HCT116 (cell line): ENCODE data around the gene SLC25A12.

Experiments
- CBX3 ChIP-seq: IDR thresholded peaks from 2 replicates; pipeline ENCODE4 v1.6.1; 2012; ENCODE audit warnings: low read depth
- ELF1 ChIP-seq: IDR thresholded peaks from 2 replicates; pipeline ENCODE4 v1.6.1; 2012; ENCODE audit warnings: low read depth, borderline replicate concordance
- EZH2 ChIP-seq: fragments of 200-600 bp; sonication (generic); IDR thresholded peaks from 2 replicates; pipeline ENCODE4 v1.6.1; 2017; ENCODE audit warnings: antibody characterized with exemption, mixed run types
- EZH2phosphoT487 ChIP-seq: fragments of 200-600 bp; IDR thresholded peaks from 2 replicates; pipeline ENCODE4 v1.6.1; 2018; ENCODE audit warnings: antibody characterized with exemption, borderline replicate concordance
- JUND ChIP-seq: IDR thresholded peaks from 2 replicates; pipeline ENCODE4 v1.6.1; 2012
- POLR2A ChIP-seq: IDR thresholded peaks from 2 replicates; pipeline ENCODE4 v1.7.0; 2011; ENCODE audit warnings: borderline replicate concordance; ENCODE audit not compliant: insufficient read depth, insufficient read length; ENCODE audit errors: extremely low read depth
- REST ChIP-seq: IDR thresholded peaks from 2 replicates; pipeline ENCODE4 v1.6.1; 2012; ENCODE audit warnings: low read depth
- SIN3A ChIP-seq: IDR thresholded peaks from 2 replicates; pipeline ENCODE4 v1.6.1; 2012; ENCODE audit warnings: low read depth
- ZNF274 ChIP-seq: fragments of 200-500 bp; sonication (Bioruptor generic); IDR thresholded peaks from 2 replicates; pipeline ENCODE4 v1.6.1; 2014; ENCODE audit warnings: mild to moderate bottlenecking, low read depth, low read length, inconsistent platforms
- TF ChIP-seq, protein P1 (sequence below), 3 experiments: fragments of 200-600 bp in 1 of 3; sonication (generic) in 1 of 3; IDR thresholded peaks in 2 of 3; conservative IDR thresholded peaks in 1 of 3; 2 replicates each; pipeline ENCODE4 v1.5.1; 2012 to 2017; ENCODE audit warnings: low read depth in 2 of 3, low read length in 2 of 3, antibody characterized with exemption in 1 of 3, borderline replicate concordance in 1 of 3, control low read depth in 1 of 3, mild to moderate bottlenecking in 1 of 3, mixed read lengths in 1 of 3, mixed run types in 1 of 3, moderate library complexity in 1 of 3; ENCODE audit not compliant: insufficient read depth in 1 of 3

DNA sequence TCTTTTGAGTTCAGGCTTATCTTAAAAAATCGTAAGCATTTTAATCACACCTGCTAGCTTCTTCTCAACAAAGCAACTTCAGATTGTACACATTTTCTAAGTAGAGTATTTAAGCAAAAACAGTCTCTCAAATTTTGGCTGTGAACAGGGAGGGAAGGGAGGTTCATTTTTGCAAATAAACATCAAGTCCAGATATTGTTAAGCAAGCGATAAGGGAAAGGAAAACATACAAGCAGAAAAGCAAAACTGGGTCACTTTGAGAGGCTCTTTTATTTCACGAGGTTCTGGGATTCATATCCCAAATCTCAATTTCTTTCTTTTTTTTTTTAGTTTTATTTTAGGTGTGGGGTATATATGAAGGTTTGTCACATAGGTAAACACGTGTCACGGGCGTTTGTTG is 79.9 kb downstream of the SLC25A12 start:
- no peak for TF ChIP-seq ELF1
- no peak for TF ChIP-seq EZH2phosphoT487
- TF ChIP-seq, protein P1, sequence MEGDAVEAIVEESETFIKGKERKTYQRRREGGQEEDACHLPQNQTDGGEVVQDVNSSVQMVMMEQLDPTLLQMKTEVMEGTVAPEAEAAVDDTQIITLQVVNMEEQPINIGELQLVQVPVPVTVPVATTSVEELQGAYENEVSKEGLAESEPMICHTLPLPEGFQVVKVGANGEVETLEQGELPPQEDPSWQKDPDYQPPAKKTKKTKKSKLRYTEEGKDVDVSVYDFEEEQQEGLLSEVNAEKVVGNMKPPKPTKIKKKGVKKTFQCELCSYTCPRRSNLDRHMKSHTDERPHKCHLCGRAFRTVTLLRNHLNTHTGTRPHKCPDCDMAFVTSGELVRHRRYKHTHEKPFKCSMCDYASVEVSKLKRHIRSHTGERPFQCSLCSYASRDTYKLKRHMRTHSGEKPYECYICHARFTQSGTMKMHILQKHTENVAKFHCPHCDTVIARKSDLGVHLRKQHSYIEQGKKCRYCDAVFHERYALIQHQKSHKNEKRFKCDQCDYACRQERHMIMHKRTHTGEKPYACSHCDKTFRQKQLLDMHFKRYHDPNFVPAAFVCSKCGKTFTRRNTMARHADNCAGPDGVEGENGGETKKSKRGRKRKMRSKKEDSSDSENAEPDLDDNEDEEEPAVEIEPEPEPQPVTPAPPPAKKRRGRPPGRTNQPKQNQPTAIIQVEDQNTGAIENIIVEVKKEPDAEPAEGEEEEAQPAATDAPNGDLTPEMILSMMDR (IDR thresholded peaks at IDR 0.05 in 2 of 3, conservative IDR thresholded peaks at IDR 0.05 in 1 of 3; ENCODE audit: borderline replicate concordance in 1 of 3, insufficient read depth in 1 of 3, low read depth in 2 of 3, low read length in 2 of 3), result no peak
- TF ChIP-seq SIN3A, result no peak
- no peak for TF ChIP-seq POLR2A
- TF ChIP-seq CBX3, result no peak
- no peak for TF ChIP-seq ZNF274
- TF ChIP-seq REST, result no peak
- no peak for TF ChIP-seq JUND
- no peak for TF ChIP-seq EZH2
